ENCODE measurements around the gene SRCAP.
A peak's percentile ranks its signal among the peaks of the same experiment; 100 is the strongest.

The SRCAP gene

GRCh38 chr16:30737794-30738648, 39.0 kb downstream of the SRCAP start:
- FAIRE-seq: no peak

GRCh38 chr16:30738984-30739951, 40.3 kb downstream of the SRCAP start:
- FAIRE-seq: no peak

GRCh38 chr16:30740364-30741251, 41.6 kb downstream of the SRCAP start:
- FAIRE-seq: no peak

GRCh38 chr16:30741461-30741914, 42.5 kb downstream of the SRCAP start:
- peak; percentile 71 for FAIRE-seq

- no peak for FAIRE-seq
These were observed 44.7 kb downstream of the SRCAP start for GRCh38 chr16:30743716-30744115.

- no peak for FAIRE-seq
These were observed 45.2 kb downstream of the SRCAP start for GRCh38 chr16:30744183-30744582.

- FAIRE-seq: no peak
These were observed 46.1 kb downstream of the SRCAP start for GRCh38 chr16:30745082-30745481.

- FAIRE-seq: peak; percentile 23
These were observed 47.7 kb downstream of the SRCAP start for GRCh38 chr16:30746638-30747175.

- FAIRE-seq: peak; percentile 49
These were observed 48.4 kb downstream of the SRCAP start for GRCh38 chr16:30747331-30747730.

GRCh38 chr16:30747799-30748633, 49.0 kb downstream of the SRCAP start, which contains the start of gene PHKG2:
Gene PHKG2 (plus strand): TSS chr16:30748425. CDS start chr16:30748821, 396 bp downstream.
- peak; percentile 99 for FAIRE-seq

GRCh38 chr16:30748634-30749445, 49.9 kb downstream of the SRCAP start:
- no peak for FAIRE-seq

GRCh38 chr16:30750201-30750600, 51.2 kb downstream of the SRCAP start:
- no peak for FAIRE-seq

- FAIRE-seq: no peak
These were observed 52.0 kb downstream of the SRCAP start for GRCh38 chr16:30750876-30751465.

- no peak for FAIRE-seq
These were observed 54.6 kb downstream of the SRCAP start for GRCh38 chr16:30753596-30753995.

GRCh38 chr16:30755955-30756780, 57.2 kb downstream of the SRCAP start:
- FAIRE-seq: no peak

- FAIRE-seq: no peak
These were observed 57.8 kb downstream of the SRCAP start for GRCh38 chr16:30756781-30757100.

GRCh38 chr16:30757316-30757715, 58.3 kb downstream of the SRCAP start:
- no peak for FAIRE-seq

- no peak for FAIRE-seq
These were observed 60.1 kb downstream of the SRCAP start for GRCh38 chr16:30758988-30759491.

Measured in G401.6 (cell line).